ENCODE measurements around the gene GNAS.

The GNAS gene

DNA sequence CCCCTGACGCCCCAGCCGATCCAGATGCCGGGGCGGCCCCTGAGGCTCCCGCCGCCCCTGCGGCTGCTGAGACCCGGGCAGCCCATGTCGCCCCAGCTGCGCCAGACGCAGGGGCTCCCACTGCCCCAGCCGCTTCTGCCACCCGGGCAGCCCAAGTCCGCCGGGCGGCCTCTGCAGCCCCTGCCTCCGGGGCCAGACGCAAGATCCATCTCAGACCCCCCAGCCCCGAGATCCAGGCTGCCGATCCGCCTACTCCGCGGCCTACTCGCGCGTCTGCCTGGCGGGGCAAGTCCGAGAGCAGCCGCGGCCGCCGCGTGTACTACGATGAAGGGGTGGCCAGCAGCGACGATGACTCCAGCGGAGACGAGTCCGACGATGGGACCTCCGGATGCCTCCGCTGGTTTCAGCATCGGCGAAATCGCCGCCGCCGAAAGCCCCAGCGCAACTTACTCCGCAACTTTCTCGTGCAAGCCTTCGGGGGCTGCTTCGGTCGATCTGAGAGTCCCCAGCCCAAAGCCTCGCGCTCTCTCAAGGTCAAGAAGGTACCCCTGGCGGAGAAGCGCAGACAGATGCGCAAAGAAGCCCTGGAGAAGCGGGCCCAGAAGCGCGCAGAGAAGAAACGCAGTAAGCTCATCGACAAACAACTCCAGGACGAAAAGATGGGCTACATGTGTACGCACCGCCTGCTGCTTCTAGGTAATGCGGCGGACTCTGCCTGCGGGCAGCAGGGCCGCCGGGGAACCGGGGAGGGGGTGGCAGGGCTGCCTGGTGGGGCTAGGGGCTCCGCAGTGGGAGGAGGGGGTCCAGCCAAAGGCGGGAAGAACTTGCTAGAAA, 2.3 kb downstream of the GNAS start:
- no peak for DNase-seq

DNA sequence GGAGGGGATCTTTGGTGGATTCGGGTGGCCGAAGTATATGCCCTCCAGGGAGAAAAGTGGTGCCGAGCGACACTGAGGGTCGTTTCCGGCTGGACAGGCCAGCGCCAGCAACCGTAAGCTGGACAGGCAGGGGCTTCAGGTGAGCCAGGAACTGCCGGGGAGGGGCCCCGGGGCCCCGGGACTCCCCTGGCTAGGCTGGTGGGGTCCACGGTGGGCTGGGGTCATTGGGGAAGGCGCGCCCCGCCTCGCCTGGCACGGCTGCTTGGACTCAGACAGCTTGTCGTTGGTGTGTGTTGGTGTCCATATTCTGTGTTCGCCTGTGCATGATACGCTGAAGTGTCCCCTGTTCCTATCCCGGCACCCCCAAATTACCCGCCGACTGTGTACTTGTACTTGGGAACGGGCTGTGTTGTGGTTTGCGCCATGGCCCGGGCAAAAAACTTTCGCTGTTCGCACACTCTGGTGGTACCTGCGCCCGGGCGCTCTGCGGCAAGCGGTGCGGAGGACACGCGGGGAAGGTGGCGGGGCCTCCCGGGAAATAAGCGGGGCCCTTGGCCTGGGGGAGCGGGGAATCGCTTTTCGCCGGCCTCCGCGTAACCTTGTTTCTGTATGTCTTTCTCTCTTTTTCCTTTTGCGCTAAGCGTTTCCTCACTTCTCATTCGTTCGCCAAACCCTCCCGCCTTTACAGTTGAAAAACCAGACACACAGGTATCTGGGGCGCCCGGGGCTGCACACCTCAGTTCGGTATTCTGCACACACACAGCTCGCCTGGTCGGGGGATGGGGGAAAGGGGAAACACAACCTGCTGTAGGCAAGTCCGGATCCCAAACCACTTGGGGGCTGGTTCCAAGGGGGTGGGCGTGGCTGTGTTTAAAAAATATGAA, 3.2 kb downstream of the GNAS start:
- DNase-seq = no peak

- DNase-seq = no peak
Observed at GRCh38 chr20:58863044-58863790, 10.7 kb downstream of the GNAS start.

DNA sequence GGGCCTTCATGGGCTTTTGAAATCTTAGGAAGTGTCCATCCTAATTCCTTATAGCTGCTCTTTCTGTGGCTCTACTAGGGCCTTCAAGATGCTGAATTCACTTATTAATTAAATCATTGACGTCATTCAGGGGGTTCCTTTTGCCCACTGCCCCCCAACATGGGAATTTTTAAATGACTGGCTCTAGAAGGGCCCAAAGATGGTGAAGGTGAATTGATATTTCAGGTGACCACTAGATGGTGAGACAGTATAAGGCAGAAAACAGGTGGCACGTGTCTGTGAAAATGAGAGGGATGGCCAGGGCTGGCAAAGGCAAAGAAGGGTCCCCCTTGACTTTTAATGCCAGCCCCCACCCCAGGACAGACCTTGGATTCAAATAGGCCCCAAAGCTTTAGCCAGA, 11.8 kb downstream of the GNAS start:
- DNase-seq = no peak

- DNase-seq = no peak
Observed at GRCh38 chr20:58865843-58866242, 13.3 kb downstream of the GNAS start.

DNA sequence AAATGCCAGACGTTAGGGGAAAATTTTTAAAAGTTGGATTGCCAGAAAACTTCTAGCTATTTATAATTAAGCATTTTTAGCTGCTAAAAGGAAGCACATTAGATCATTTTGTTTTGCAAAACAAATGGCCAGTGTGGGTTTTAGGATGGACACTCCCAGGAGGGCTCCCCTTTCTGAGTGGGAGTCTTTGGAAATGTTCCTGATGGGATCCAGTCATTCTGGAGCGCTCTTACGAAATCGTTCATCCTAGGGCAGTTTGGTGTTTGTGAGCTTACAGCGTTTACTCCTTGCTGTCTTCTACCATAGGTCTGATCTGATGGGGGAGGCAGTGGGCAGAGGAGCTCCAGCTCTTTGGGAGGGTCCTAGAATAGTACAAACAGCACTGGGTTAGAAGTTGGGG, 14.7 kb downstream of the GNAS start:
- DNase-seq = no peak

- no peak for DNase-seq
Observed at GRCh38 chr20:58868795-58869194, 16.3 kb downstream of the GNAS start.

DNA sequence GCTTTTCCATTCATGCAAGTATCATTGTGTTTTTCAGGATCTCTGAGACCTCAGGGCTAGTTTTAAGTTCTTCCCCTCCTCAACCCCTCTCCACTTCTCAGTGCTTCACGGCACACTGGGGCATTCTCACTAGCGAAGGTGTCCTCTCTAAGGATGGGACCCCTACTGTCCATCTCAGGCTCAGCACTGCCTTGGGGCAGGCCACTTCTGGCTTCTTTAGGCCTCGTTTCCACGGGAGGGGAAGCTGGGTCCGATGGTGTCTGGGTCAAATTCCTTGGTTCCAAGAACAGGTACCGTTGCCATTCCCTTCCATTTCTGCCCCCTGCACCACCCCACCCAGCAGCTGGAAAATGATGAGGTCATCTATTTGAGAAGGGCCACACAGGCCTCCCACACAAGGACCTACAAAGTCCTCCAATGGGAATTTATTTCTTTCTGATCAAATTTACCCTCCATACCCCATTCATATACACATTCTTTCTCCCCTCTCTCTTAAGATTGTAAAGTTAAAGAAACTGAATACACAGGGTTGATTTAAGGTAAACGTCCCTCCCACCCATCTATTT, 17.2 kb downstream of the GNAS start:
- DNase-seq = no peak

DNA sequence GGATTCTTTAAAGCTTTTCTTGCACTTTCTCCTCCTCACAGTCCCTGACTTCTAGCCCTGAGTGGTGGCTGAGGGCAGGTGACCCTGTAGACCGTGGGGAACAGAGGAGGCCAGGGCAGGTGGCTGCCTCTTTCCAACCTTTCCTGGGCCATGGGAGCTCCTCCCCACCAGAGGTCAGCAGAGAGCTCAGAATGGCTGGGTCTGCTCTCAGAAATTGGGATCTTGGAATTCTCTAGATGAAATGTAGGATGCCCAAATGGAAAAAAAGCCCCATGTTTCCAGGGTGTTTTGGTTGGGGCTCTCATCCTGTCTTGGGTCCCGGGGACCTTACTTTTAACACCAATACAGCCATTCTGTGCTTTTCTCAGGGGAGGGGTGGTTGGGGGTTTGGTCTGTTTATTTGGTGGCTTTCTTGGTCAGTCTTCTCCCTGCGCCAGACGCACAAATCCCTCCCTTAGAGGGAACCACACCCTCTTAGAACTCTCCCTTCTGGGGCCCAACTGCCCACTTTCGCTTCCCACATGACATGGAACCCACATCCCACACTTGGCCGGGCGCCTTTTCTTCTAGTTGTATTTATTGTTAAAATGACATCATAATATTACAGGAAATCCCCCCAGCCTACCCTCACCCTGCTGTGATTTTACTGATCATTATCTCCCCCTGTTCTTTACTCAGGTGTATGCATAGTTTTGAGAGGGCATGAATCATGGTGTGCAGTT, 17.9 kb downstream of the GNAS start:
- peak; percentile 45 for DNase-seq

DNA sequence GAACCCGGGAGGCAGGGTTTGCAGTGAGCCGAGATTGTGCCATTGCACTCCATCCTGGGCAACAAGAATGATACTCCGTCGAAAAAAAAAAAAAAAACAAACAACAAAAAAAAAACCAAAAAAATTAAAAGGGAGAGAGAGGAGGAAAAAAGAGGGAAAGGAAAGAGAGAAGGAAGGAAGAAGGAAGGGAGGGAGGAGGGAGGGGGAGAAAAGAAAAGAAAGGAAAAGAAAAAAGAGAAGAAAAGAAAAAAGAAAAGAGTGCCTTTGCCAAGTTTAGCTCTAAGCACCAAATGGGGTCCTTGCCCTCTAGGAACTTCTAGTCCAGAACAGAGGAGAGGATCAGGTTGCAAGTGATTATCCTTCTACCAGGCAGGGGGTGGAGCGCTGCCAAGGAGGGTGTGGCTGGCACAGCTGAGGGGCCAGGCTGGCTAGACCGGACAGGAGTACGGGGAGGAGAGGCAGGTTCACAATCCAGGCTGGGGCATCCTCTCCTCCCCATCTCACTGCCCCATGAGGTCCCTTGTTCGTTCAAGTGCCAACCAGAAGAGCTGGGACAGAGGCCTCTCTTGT, 19.1 kb downstream of the GNAS start:
- DNase-seq = no peak

- no peak for DNase-seq
Observed at GRCh38 chr20:58874469-58874868, 22.0 kb downstream of the GNAS start.

DNA sequence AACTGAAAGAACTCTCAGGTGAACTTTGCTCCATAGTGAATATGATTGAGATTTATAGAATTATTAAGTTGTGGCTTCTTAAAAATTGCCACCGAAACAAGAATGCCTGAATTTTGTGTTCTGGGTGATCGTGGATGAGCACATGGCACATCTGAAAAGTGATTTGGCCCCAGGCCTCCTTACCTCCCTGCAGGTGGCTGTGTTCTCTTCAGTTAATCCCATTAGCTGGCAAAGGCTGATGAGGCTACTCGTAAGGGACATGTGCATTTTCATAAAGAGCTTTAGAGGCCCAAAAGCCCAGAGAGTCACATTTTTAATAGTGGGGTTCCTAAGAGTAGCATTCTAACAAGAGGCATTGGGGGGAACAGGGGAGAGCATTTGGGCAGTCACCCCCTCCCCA, 22.6 kb downstream of the GNAS start:
- no peak for DNase-seq

DNA sequence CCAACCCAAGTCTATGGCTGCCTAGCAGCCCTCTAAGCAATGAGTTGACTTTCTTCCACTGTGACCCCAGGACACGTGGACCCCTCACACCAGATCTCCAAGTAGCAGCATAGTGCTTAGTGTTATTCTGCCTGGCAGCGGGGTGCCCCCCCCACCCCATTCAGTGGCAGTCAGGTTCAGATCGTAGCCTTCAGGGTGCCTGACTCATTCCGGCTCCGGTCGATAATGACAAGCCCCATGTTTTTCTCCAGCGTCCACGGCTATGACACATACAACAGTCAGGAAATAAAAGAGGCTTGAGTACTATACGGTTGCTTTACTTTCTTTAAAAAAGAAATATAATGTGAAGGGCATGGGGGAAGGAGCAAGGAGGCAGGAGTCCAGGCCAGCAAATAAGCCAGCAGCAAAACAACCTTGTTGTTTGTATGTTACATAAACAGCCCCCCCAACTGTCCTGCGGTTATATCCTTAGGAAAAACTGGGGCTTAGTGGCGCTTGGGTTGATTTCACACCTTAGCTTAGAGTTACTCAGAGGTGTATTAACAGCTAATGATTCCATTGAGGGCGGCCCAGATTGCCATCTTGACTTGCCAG, 23.1 kb downstream of the GNAS start:
- DNase-seq = no peak

GRCh38 chr20:58876437-58876836, 23.9 kb downstream of the GNAS start:
- DNase-seq = no peak

- no peak for DNase-seq
Observed at GRCh38 chr20:58877050-58877975, 24.8 kb downstream of the GNAS start.

DNA sequence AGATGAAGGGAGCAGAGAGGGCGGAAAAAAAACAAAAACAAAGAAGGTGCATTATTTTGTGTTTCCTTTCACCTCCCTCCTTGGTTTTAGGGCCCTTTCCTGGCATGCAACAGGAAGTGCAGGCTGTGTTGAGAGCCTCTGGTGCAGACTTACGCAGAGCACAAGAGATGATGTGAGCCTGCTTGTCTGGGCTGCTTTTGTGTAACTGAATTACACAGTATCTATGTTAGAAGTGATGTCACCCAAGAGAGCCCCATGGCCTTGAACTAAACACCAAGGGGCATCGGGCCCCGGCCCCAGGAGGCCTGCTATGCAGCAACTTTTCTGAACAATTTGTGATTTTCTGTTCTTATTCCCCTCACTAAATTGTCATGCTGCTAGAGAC, 25.5 kb downstream of the GNAS start:
- no peak for DNase-seq

DNA sequence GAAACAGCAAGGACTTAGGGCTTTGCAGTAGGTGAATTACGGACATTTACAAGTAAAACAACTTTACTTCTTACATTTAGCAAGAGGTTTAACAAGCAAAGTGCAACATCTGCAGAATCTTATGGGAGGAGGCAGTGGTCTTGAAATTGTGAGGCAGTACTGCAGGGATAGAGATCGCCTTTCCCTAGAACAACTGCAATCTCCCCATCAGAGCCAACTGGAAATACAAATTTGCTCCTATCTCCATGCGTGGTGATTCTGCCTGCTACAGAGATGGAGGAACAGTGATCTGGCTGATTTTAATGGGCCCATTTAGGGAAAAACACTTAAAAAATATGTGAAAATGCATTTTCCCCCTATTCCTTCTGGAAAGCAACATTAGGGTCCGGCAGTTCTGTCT, 25.9 kb downstream of the GNAS start:
- no peak for DNase-seq

DNA sequence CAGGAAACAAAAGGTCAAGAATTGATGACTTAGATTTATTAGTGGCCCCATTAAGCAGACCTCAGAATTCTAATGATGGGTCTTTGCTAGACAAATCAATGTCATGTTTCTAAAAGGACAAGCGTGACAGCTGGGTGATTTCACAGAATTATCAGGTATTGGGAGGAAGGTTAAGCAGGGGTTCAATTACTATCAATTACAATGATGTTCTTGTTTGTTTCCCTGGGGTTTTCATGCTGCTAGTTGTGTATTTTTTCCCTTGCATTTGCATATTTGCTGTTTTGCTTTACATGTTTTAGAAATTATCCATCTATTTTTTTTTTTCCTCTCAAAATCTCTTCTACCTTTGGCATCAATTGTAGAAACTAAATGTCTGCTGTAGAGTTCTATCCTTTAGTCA, 27.9 kb downstream of the GNAS start:
- DNase-seq = no peak

DNA sequence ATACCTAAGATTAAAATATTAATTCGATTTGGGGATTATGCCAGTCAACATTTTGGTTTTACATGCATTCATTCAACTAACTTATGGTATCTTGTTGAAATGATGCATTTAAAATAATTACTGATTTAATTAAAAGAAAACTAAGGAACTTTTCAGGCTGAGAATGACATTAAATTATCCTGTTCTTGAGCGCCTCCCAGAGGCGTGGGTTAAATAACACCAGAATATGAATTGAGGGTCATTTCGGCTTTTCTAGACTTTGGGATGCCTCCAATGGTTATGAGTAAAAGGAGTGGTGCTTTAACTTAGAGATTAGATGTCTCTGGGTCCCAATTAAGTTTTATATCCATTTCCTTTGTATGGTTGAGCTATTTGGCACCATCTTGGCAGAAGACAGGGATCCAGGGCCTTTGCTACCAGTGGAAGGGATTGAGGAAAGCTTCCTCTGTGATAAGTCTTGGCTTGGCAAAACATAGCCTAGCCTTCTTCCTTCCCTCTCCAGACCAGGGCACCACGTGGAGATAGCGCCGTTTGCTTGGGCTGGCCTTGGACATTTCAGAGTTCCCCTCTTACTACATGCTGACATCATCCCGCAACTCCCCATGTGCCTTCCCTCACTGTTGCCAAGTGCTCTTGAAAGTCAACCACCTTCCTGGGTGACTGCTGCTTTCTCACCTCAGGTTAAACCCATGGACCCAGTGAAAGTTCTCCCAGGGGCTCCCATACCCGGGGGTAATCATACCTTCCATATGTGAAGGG, 28.7 kb downstream of the GNAS start:
- no peak for DNase-seq

- no peak for DNase-seq
Observed at GRCh38 chr20:58882704-58883089, 30.2 kb downstream of the GNAS start.
